AG09309 (cell line): ENCODE data around the gene CEP126.

ENCODE experiments used
- DNase-seq: peaks from one replicate; pipeline ENCODE4 v3.0.0-alpha.2; 2010; ENCODE audit warnings: low read depth
- H3K4me3 ChIP-seq: 2 replicates; pipeline ENCODE4 v1.5.1; 2011; ENCODE audit warnings: mild to moderate bottlenecking, low read depth, low read length, moderate library complexity; ENCODE audit not compliant: control insufficient read depth
- CTCF ChIP-seq: IDR thresholded peaks from 2 replicates; pipeline ENCODE4 v1.5.1; 2011; ENCODE audit warnings: mild to moderate bottlenecking, low read depth, low read length, inconsistent platforms; ENCODE audit not compliant: insufficient read depth, control insufficient read depth; ENCODE audit errors: missing control alignments

CEP126 gene

GRCh38 chr11:102017026-102017425 is 102.2 kb downstream of the CEP126 start:
- no peak for DNase-seq
- TF ChIP-seq CTCF = no peak
- H3K4me3 ChIP-seq = no peak overlapping the region

- no peak for TF ChIP-seq CTCF
- H3K4me3 ChIP-seq = no peak overlapping the region
- no peak for DNase-seq
Measured at GRCh38 chr11:102026217-102026616, 111.4 kb downstream of the CEP126 start.

DNA sequence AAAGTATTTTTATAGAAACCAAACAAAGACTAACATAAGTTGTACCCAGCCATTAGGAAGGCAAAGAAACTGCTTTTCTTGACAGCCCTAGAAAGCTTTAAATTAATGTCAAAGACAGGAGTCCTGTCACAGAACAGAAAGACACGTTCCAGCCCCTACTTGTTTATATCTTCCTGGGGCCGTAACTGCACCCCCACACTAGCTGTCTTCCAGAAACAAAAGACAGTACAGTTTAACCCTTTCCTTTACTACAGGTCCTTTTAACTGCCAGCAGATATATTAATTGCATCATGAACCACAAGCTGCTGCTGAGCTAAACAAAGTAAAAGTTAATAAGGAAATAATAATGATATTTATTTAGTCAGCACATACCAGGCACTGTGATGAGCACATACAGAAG is 112.1 kb downstream of the CEP126 start:
- TF ChIP-seq CTCF = no peak
- no peak overlapping the region for H3K4me3 ChIP-seq
- DNase-seq = no peak

DNA sequence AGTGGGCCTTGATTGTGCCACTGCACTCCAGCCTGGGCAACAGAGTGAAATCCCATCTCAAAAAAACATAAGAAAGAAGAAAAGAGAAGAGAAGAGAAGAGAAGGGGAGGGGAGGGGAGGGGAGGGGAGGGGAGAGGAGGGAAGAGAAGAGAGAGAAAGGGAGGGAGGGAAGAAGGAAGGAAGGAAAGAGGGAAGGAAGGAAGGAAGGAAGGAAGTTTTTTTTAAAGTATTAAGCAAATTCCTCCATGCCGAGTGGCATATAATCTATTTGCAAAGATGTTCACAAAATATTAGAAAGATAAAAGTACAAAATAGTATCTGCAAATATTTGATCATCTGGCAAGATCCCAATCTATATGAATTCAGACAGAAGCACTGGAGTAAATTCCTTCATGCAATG is 121.9 kb downstream of the CEP126 start:
- no peak for DNase-seq
- no peak for TF ChIP-seq CTCF
- no peak overlapping the region for H3K4me3 ChIP-seq

DNA sequence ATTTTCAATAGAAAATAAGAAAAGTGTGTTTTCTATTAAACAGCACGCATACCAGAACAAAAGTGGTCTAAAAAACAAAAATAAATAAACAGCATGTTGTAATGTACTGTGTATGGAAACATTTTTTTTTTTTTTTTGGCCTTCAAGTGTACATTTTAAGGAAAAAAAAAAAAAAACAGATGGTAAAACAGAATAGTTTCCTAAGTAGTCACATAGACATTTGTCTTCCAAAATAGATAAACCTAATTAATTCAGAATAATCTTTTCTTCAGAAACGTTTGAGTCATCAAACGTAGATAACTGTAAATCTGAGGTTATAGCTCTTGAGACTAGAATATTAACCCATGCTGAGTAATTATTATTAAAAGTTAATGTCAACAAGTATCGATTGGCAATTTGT is 132.0 kb downstream of the CEP126 start:
- TF ChIP-seq CTCF = no peak
- peak; percentile 16 for DNase-seq
- peak overlapping the region; percentile 73 for H3K4me3 ChIP-seq

DNA sequence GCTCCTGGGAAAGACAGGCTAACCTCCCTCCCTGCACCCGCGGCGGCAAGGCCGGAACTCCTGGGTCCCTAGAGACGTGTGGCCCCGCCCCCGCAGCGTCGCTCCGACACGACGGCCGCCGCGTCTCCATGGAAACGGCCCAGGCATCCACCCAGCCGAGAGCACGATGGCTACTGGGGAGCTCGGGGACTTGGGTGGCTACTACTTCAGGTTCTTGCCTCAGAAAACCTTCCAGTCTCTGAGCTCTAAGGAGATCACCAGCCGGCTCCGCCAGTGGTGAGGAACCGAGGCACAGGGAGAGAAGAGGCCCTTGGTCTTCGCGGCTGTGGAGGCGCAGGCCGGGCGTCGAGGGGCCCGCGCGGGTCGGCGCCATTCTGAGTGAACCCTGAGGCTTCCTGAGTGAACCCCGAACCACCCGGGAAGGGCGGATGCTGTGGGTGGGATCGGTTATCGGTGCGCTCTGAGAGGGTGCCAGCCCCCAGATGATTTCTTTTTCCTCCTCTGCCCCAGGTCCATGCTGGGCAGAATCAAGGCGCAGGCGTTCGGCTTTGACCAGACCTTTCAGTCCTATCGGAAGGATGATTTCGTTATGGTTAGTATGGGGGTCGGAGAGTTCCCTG is 132.6 kb downstream of the CEP126 start, which contains the start of gene CFAP300:
Gene CFAP300, plus strand, starts transcription at position 133 of the 620 bp plus-strand sequence. Its CDS starts 34 bp downstream, at position 167.
- DNase-seq = peak; percentile 13
- TF ChIP-seq CTCF = no peak
- H3K4me3 ChIP-seq = peak within 1 kb of the TSS; percentile 73
